Sigmoid colon (tissue), 4 donors: ENCODE results near the gene HAO2.

Source experiments
- CTCF ChIP-seq, 4 experiments: fragments of 450-650 bp in 3 of 4; fragments of 200-600 bp in 1 of 4; IDR thresholded peaks; one replicate each; pipeline ENCODE4 v1.5.1; 2016 to 2019; ENCODE audit warnings: antibody characterized with exemption in 4 of 4, mild to moderate bottlenecking in 3 of 4, moderate library complexity in 2 of 4
- EP300 ChIP-seq, 4 donors: sonication (generic); formaldehyde crosslinking; IDR thresholded peaks; one replicate each; pipeline ENCODE4 v1.6.1; 2017; ENCODE audit warnings: antibody characterized with exemption in 4 of 4
- POLR2A ChIP-seq, 2 donors: fragments of 450-650 bp; IDR thresholded peaks; one replicate each; pipeline ENCODE4 v1.6.1; 2016; ENCODE audit warnings: antibody characterized with exemption in 2 of 2, mild to moderate bottlenecking in 2 of 2, moderate library complexity in 2 of 2
- POLR2AphosphoS5 ChIP-seq, 4 donors: sonication (generic); formaldehyde crosslinking; IDR thresholded peaks; one replicate each; pipeline ENCODE4 v1.6.1; 2017; ENCODE audit warnings: antibody characterized with exemption in 4 of 4

DNA sequence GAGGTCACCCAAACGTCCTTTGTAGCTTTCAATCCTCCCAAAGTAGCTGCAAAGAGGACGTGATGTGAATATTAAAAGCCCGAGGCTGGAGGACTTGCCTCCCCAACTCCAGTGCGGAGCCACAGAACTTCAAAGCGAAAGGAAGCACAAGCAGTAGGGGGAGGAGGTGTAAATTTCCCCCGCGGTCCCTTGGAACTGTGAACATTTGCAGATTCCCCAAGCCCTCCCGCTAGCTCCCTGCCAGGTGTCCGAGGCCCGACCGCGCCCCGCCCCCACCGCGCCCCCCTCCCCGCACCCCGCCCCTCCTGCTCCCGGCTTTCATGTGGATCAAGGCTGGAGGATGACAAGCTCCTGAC lies 41.5 kb upstream of the HAO2 start:
- TF ChIP-seq POLR2AphosphoS5 (IDR thresholded peaks at IDR 0.05) (no peak), CTCF (IDR thresholded peaks at IDR 0.05) (no peak), POLR2A (IDR thresholded peaks at IDR 0.05) (no peak), EP300 (IDR thresholded peaks at IDR 0.05) (no peak)
